Cardiac fibroblast (primary cell): Measurements from ENCODE around the gene COX4I2.

Experiments
- DNase-seq, 2 donors: peaks; one replicate each; pipeline versions ENCODE4 v3.0.0 to v3.0.0-alpha.2; 2010; ENCODE audit warnings: low read depth in 2 of 2
- H3K4me3 ChIP-seq, 2 donors: replicated peaks in 1 of 2; 1 replicate in 1 of 2; 2 replicates in 1 of 2; pipeline ENCODE4 v1.5.1; 2011; ENCODE audit warnings: low read depth in 2 of 2, low read length in 2 of 2, mild to moderate bottlenecking in 2 of 2, moderate library complexity in 1 of 2
- TF ChIP-seq, protein P1 (sequence below): IDR thresholded peaks from one replicate; pipeline ENCODE4 v1.5.1; 2011; ENCODE audit warnings: low read depth, mild to moderate bottlenecking, low read length, inconsistent platforms

COX4I2 gene

DNA sequence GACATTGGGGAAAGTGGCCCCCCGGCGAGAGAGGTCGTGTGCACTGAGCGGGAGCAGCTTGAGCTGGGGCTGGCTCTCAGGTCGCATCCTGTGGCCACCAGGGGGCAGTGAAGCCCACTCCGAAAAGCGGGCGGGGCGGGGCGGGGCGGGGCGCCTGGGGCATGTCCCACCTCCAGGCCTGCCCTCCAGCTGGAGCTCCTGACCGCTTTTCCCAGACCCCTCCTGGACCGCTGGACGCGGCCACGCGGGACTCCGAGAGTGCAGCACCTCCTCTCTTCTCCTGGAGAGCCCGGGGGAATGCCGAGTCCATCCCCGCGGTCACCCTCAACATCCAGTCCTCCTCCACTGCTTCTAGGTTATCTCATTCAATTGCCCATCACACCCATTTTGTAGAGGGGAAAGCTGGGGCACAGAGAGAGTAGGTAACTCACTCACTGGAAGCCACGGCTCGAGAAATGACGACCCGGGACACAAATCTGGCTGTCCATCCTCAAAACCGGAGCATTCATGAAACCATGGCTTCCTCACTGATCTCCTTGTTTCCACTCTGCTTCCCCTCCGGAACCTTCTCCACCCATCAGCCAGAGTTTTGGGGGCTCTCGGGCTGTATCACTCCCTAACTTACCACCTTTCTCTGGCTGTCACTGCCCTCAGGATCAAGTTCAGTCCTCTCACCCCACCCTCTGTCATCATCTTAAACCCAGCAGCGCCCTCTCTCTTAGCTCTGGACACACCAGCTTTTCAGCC, 24.1 kb downstream of the COX4I2 start:
- TF ChIP-seq, protein P1, sequence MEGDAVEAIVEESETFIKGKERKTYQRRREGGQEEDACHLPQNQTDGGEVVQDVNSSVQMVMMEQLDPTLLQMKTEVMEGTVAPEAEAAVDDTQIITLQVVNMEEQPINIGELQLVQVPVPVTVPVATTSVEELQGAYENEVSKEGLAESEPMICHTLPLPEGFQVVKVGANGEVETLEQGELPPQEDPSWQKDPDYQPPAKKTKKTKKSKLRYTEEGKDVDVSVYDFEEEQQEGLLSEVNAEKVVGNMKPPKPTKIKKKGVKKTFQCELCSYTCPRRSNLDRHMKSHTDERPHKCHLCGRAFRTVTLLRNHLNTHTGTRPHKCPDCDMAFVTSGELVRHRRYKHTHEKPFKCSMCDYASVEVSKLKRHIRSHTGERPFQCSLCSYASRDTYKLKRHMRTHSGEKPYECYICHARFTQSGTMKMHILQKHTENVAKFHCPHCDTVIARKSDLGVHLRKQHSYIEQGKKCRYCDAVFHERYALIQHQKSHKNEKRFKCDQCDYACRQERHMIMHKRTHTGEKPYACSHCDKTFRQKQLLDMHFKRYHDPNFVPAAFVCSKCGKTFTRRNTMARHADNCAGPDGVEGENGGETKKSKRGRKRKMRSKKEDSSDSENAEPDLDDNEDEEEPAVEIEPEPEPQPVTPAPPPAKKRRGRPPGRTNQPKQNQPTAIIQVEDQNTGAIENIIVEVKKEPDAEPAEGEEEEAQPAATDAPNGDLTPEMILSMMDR, result peak; percentile 66
- peak overlapping the region in 1 of 2 donors; percentile 32 for H3K4me3 ChIP-seq
- peak; percentile 81 to 82 for DNase-seq

DNA sequence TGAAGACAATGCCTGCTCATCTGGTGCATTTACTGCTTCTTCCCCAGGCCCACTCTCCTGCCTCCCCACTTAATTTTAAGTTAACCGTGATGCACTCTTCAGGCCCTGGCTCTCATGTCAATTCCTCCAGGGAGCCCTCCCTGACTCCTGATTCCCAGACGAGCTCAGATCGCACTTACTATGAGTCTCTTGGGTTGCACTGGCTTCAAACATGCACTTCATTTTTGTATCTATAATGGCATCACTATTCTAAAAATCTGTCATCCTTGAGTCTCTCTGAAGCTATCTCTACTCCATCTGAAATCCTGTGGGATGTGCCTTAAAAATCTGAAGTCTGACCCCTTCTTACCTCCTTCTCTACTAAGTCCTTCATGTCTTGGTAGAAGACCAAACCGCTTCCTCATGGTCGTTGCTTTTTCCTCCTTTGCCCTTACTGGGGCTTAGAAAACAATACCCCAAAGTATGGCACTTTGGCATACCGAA, 24.7 kb downstream of the COX4I2 start:
- H3K4me3 ChIP-seq, result no peak overlapping the region
- DNase-seq, result no peak
- TF ChIP-seq, protein P1, result no peak

DNA sequence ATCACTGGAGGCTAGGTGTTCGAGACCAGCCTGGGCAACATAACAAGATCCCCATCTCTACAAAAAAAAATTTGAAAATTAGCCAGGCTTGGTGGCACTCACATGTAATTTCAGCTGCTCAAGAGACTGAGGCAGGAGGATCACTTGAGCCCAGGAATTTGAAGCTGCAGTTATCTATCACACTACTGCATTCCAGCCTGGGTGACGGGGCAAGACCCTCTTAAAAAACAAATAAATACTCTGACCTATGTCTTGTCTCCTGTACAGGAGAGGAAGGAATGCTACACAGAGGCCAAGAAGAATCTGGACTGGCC, 25.8 kb downstream of the COX4I2 start:
- TF ChIP-seq, protein P1, result no peak
- no peak overlapping the region for H3K4me3 ChIP-seq
- DNase-seq, result no peak

DNA sequence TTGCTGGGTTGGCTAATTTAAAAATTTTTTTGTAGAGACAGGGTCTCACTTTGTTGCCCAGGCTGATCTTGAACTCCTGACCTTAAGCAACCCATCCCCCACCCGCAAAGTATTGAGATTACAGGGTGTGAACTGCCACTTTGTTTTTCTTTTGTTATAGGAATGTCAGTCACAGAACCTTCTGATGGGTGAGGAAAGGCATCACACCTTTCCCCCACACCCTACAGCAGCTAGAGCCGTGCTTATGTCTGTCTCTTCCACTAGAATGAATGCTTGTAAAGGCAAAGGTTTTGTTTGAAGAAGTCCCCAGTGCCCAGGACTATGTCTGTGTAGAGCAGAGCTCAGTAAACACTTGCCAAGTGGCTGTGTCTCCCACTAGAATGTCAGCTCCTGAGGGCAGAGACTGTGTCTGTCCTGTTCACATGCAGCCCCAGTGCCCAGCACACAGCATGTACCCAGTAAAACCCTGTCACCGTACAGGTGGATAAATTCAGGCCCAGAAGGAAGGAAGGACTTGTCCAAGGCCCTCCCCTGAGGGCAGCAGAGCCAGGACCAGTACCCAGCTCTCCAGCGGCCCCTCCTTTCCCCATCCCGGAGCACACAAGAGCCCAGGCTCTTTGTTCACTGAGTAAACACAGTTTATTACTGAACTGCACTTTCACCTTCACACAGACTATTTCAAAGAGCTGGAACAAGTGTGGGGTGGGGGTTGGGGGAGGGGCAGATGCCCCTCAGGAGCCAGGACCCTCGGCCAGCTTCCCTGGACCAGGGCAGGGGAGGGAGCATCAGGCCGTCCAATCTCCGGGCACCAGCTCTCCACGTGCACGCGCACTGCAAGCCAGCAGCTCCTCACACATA, 26.4 kb downstream of the COX4I2 start:
- no peak for DNase-seq
- TF ChIP-seq, protein P1, result no peak

DNA sequence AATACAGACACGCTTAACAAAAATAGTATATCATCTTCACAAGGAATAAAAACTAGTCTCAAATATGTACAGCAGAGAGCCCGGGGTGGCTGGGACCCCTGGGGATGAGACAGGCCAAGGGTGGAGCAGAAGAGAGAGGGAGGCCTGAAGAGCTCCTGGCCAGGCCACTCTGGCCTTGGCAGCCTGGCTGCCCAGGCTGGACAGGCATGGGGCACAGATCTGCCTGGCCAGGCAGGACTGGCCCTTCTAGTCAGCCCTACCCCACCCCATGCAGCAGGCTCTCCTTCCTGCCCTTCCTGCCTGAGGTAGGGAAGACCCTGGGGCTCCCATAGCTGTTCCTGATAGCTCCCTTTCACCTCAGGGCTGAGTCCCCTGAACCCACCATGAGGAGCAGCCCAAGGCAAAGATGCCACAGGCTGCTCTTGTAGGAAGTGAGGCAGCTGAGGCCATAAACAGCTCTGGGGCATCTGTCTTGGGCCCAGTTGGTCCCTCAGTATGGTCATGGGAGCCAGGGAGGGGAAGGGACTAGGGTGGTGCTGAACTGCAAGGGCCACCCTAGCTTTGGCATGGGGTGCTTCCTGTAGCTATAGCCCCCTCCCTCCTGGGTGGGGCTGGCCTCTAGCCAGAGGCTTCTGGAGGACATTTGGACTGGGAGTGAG, 27.1 kb downstream of the COX4I2 start:
- TF ChIP-seq, protein P1, result no peak
- H3K4me3 ChIP-seq, result no peak overlapping the region
- no peak for DNase-seq

More for the DNA sequence above, 26.4 kb downstream of the COX4I2 start:
- no peak overlapping the region for H3K4me3 ChIP-seq

DNA sequence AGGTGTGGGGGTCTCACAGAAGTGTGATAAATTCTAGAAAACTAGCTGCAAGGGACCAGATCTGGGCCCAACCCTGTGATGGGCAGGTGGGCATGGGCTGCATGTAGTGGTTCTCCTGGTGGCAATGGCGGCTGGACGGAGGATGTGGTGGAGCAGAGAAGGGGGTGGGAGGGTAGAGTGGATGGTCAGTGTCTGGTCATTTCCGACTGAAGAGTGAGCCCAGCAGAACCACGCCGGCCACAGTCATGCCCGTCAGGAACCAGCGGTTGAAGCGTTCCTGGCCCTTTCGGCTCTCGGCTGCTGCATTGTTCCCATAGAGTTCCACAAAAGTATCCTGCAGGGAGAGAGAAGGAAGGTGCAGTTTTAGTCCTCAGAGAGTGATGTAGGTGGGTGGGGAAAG, 28.0 kb downstream of the COX4I2 start:
- H3K4me3 ChIP-seq, result no peak overlapping the region
- DNase-seq, result no peak
- TF ChIP-seq, protein P1, result no peak
